Sigmoid colon (tissue), 7 donors: ENCODE results near the gene USP49. TPM values are rescaled to one million over a fixed set of nuclear protein-coding genes. Genes with fewer than 3 reads are reported as not detected.
"Not testable (repeated sequence)": the region's sequence is repeated elsewhere in the genome, so short reads cannot be mapped to it uniquely, and the experiment has no call there.

Source experiments
- DNase-seq: peaks from one replicate; pipeline ENCODE4 v3.0.0-alpha.2; 2019
- H3K27ac ChIP-seq, 4 donors: fragments of 200-600 bp; sonication (generic); one replicate each; pipeline ENCODE4 v1.5.1; 2016 to 2019; ENCODE audit warnings: mild to moderate bottlenecking in 1 of 4
- H3K27me3 ChIP-seq, 3 donors: fragments of 200-600 bp; sonication (generic); one replicate each; pipeline ENCODE4 v1.5.1; 2019; ENCODE audit warnings: mild to moderate bottlenecking in 1 of 3
- H3K36me3 ChIP-seq, 4 donors: fragments of 200-600 bp; sonication (generic); one replicate each; pipeline ENCODE4 v1.5.1; 2016 to 2019
- H3K4me1 ChIP-seq, 4 donors: fragments of 200-600 bp; sonication (generic); one replicate each; pipeline ENCODE4 v1.5.1; 2017 to 2019
- H3K4me3 ChIP-seq, 4 donors: fragments of 200-600 bp; sonication (generic); one replicate each; pipeline ENCODE4 v1.5.1; 2017 to 2019; ENCODE audit warnings: mild to moderate bottlenecking in 2 of 4, moderate library complexity in 1 of 4
- H3K9me3 ChIP-seq, 4 donors: fragments of 200-600 bp in 3 of 4; sonication (generic) in 3 of 4; one replicate each; pipeline versions ENCODE4 v1.5.1 to v1.6.1; 2013 to 2019
- CTCF ChIP-seq, 4 experiments: fragments of 450-650 bp in 3 of 4; fragments of 200-600 bp in 1 of 4; IDR thresholded peaks; one replicate each; pipeline ENCODE4 v1.5.1; 2016 to 2019; ENCODE audit warnings: antibody characterized with exemption in 4 of 4, mild to moderate bottlenecking in 3 of 4, moderate library complexity in 2 of 4
- EP300 ChIP-seq, 4 donors: sonication (generic); formaldehyde crosslinking; IDR thresholded peaks; one replicate each; pipeline ENCODE4 v1.6.1; 2017; ENCODE audit warnings: antibody characterized with exemption in 4 of 4
- POLR2A ChIP-seq, 2 donors: fragments of 450-650 bp; IDR thresholded peaks; one replicate each; pipeline ENCODE4 v1.6.1; 2016; ENCODE audit warnings: antibody characterized with exemption in 2 of 2, mild to moderate bottlenecking in 2 of 2, moderate library complexity in 2 of 2
- POLR2AphosphoS5 ChIP-seq, 4 donors: sonication (generic); formaldehyde crosslinking; IDR thresholded peaks; one replicate each; pipeline ENCODE4 v1.6.1; 2017; ENCODE audit warnings: antibody characterized with exemption in 4 of 4
- WGBS, 2 donors: extraction: QIAGEN DNeasy Blood & Tissue Kit; methylation state at CpG; one replicate each; pipeline ENCODE4 v1.1.7; 2013; 5-methylcytosine and 5-hydroxymethylcytosine counted together
- intact Hi-C: fragments of 100-400 bp; cut with DNase I; formaldehyde crosslinking; loops from one replicate; pipeline ENCODE4 v1.15.1; 2023
- polyA plus RNA-seq, 3 donors: library from polyadenylated mRNA; stranded (reverse); fragments of 200-250 nt; gene quantifications; one replicate each; pipeline ENCODE4 v1.2.3, GENCODE V29; 2013
- total RNA-seq, 4 donors: library from RNA; depleted of rRNA; stranded (reverse); fragments of >200 nt; gene quantifications; one replicate each; pipeline ENCODE4 v1.1.0, GENCODE V29; 2016
- donor health status: healthy with polysubstance abuse.
- donor health status: Bipolar disorder and iron deficiency.
- donor health status: healthy.

The USP49 gene
- total and polyA plus RNA-seq, 7 donors: 0.23 to 10.0 (median 2.1) TPM

GRCh38 chr6:41813956-41814355, 81.2 kb downstream of the USP49 start:
- Histone ChIP-seq H3K36me3 (no peaks in the 10 kb centered on the region), H3K4me1 (no peaks in the 10 kb centered on the region), H3K27ac (no peak overlapping the region), H3K4me3 (no peak overlapping the region), H3K27me3 (no peaks in the 10 kb centered on the region), H3K9me3 (no peaks in the 10 kb centered on the region)
- no peak for DNase-seq
- WGBS, 2 donors: 87 to 88% methylated on average over 2 of the region's 2 CpGs
- TF ChIP-seq EP300 (IDR thresholded peaks at IDR 0.05) (no peak), POLR2A (IDR thresholded peaks at IDR 0.05) (no peak), POLR2AphosphoS5 (IDR thresholded peaks at IDR 0.05) (no peak), CTCF (IDR thresholded peaks at IDR 0.05) (no peak)
- intact Hi-C loops: no loop called here

- intact Hi-C loops: no loop called here
- no peak for DNase-seq
- Histone ChIP-seq H3K9me3 (no peaks in the 10 kb centered on the region), H3K36me3 (no peaks in the 10 kb centered on the region), H3K27ac (no peak overlapping the region), H3K4me3 (no peak overlapping the region), H3K27me3 (no peaks in the 10 kb centered on the region), H3K4me1 (no peaks in the 10 kb centered on the region)
- TF ChIP-seq POLR2AphosphoS5 (IDR thresholded peaks at IDR 0.05): no peak
- no peak for TF ChIP-seq POLR2A (IDR thresholded peaks at IDR 0.05)
- TF ChIP-seq CTCF (IDR thresholded peaks at IDR 0.05): no peak
- no peak for TF ChIP-seq EP300 (IDR thresholded peaks at IDR 0.05)
- 94% methylated on average over 2 of the region's 2 CpGs for WGBS, 2 donors
Observed at GRCh38 chr6:41813469-41813868, 81.7 kb downstream of the USP49 start.

- H3K27ac ChIP-seq, H3K27me3 ChIP-seq, DNase-seq, H3K36me3 ChIP-seq, H3K9me3 ChIP-seq, H3K4me3 ChIP-seq, H3K4me1 ChIP-seq, intact Hi-C loops: not testable (repeated sequence)
- WGBS, 2 donors: 95 to 97% methylated on average over 13 of the region's 13 CpGs
Observed at GRCh38 chr6:41811946-41812345, 83.2 kb downstream of the USP49 start.

GRCh38 chr6:41811095-41811494, 84.1 kb downstream of the USP49 start:
- no peak for DNase-seq
- Histone ChIP-seq H3K27ac (no peak overlapping the region), H3K27me3 (no peaks in the 10 kb centered on the region), H3K36me3 (peaks cover 0 to 6% (median 2%) of the 10 kb centered on the region in 4 donors), H3K4me3 (no peak overlapping the region), H3K9me3 (no peaks in the 10 kb centered on the region), H3K4me1 (no peaks in the 10 kb centered on the region)
- no peak for TF ChIP-seq EP300 (IDR thresholded peaks at IDR 0.05)
- TF ChIP-seq POLR2A (IDR thresholded peaks at IDR 0.05): no peak
- no peak for TF ChIP-seq POLR2AphosphoS5 (IDR thresholded peaks at IDR 0.05)
- no peak for TF ChIP-seq CTCF (IDR thresholded peaks at IDR 0.05)
- intact Hi-C loops: no loop called here
- 88 to 92% methylated on average over 3 of the region's 3 CpGs for WGBS, 2 donors

- 96 to 97% methylated on average over 74 of the region's 74 CpGs for WGBS, 2 donors
- Histone ChIP-seq H3K36me3 (peaks cover 0 to 17% (median 2%) of the 10 kb centered on the region in 4 donors), H3K4me1 (no peaks in the 10 kb centered on the region), H3K27me3 (no peaks in the 10 kb centered on the region), H3K4me3 (no peak overlapping the region), H3K9me3 (no peaks in the 10 kb centered on the region), H3K27ac (no peak overlapping the region)
- TF ChIP-seq CTCF (IDR thresholded peaks at IDR 0.05) (no peak), POLR2AphosphoS5 (IDR thresholded peaks at IDR 0.05) (no peak), POLR2A (IDR thresholded peaks at IDR 0.05) (no peak)
- DNase-seq: no peak
- intact Hi-C loops: no loop called here
Observed at GRCh38 chr6:41805830-41806774, 89.1 kb downstream of the USP49 start.
